NCI-H446 (cell line): ENCODE data around the gene LPP.

Source experiments
- DNase-seq, 2 experiments: peaks; one replicate each; lab custom pipeline; 2025; lab: John Stamatoyannopoulos, UW

The LPP gene

GRCh38 chr3:188169830-188170455 is 16.0 kb downstream of the LPP start:
- peak; percentile 21 to 59 for DNase-seq

- no peak for DNase-seq
These were observed 16.8 kb downstream of the LPP start for GRCh38 chr3:188170461-188171459.

- DNase-seq: no peak
These were observed 17.9 kb downstream of the LPP start for GRCh38 chr3:188171682-188172467.

- no peak for DNase-seq
These were observed 20.5 kb downstream of the LPP start for GRCh38 chr3:188174317-188175044.

- no peak for DNase-seq
These were observed 22.5 kb downstream of the LPP start for GRCh38 chr3:188176476-188176875.

- no peak for DNase-seq
These were observed 22.9 kb downstream of the LPP start for GRCh38 chr3:188176884-188177283.

- DNase-seq: no peak
These were observed 23.8 kb downstream of the LPP start for GRCh38 chr3:188177721-188178120.

GRCh38 chr3:188178293-188178936 is 24.5 kb downstream of the LPP start:
- DNase-seq: no peak

GRCh38 chr3:188179006-188179966 is 25.3 kb downstream of the LPP start:
- DNase-seq: no peak

- DNase-seq: no peak
These were observed 26.2 kb downstream of the LPP start for GRCh38 chr3:188180114-188180513.

- no peak for DNase-seq
These were observed 29.5 kb downstream of the LPP start for GRCh38 chr3:188183452-188183851.

GRCh38 chr3:188184160-188184559 is 30.2 kb downstream of the LPP start:
- DNase-seq: no peak

GRCh38 chr3:188184649-188185048 is 30.7 kb downstream of the LPP start:
- no peak for DNase-seq

- DNase-seq: no peak
These were observed 31.8 kb downstream of the LPP start for GRCh38 chr3:188185717-188186251.

GRCh38 chr3:188187053-188187452 is 33.1 kb downstream of the LPP start:
- DNase-seq: no peak

GRCh38 chr3:188188911-188189310 is 35.0 kb downstream of the LPP start:
- no peak for DNase-seq

- no peak for DNase-seq
These were observed 37.5 kb downstream of the LPP start for GRCh38 chr3:188191460-188191859.

GRCh38 chr3:188192034-188192433 is 38.1 kb downstream of the LPP start:
- DNase-seq: no peak

GRCh38 chr3:188194332-188194731 is 40.4 kb downstream of the LPP start:
- DNase-seq: no peak
